GM21423 (cell line): ENCODE measurements around the gene MC2R.

Experiments used
- ATAC-seq: cut with Tn5 transposase; IDR thresholded peaks from one replicate; pipeline ENCODE4 v1.9.1; 2021; ENCODE audit warnings: mild to moderate bottlenecking, moderate library complexity; ENCODE audit not compliant: unreplicated experiment

The MC2R gene

GRCh38 chr18:13915391-13915790 lies at the start of gene MC2R:
Gene MC2R (minus strand): TSS chr18:13915536. CDS start chr18:13885518, 30,018 bp downstream.
- no peak for ATAC-seq

- no peak for ATAC-seq
These were observed 30.5 kb upstream of the MC2R start for GRCh38 chr18:13945811-13946210.

GRCh38 chr18:13943338-13943737 lies 28.0 kb upstream of the MC2R start:
- no peak for ATAC-seq

GRCh38 chr18:13940326-13940725 lies 25.0 kb upstream of the MC2R start:
- ATAC-seq, result no peak

- ATAC-seq, result no peak
These were observed 19.3 kb upstream of the MC2R start for GRCh38 chr18:13934676-13935075.

GRCh38 chr18:13934058-13934457 lies 18.7 kb upstream of the MC2R start:
- no peak for ATAC-seq

- no peak for ATAC-seq
These were observed 17.1 kb upstream of the MC2R start for GRCh38 chr18:13932285-13933025.

- ATAC-seq, result no peak
These were observed 15.6 kb upstream of the MC2R start for GRCh38 chr18:13930964-13931363.

- ATAC-seq, result no peak
These were observed 7.9 kb upstream of the MC2R start for GRCh38 chr18:13923221-13923620.

GRCh38 chr18:13918898-13919297 lies 3.6 kb upstream of the MC2R start:
- no peak for ATAC-seq

- no peak for ATAC-seq
These were observed 2.1 kb upstream of the MC2R start for GRCh38 chr18:13917401-13917800.

- ATAC-seq, result no peak
These were observed 1.2 kb upstream of the MC2R start for GRCh38 chr18:13916559-13916958.

GRCh38 chr18:13915995-13916431 lies 677 bp upstream of the MC2R start:
- ATAC-seq, result no peak

- ATAC-seq, result no peak
These were observed 580 bp downstream of the MC2R start for GRCh38 chr18:13914756-13915155.

- ATAC-seq, result no peak
These were observed 1.2 kb downstream of the MC2R start for GRCh38 chr18:13914170-13914569.

- ATAC-seq, result no peak
These were observed 2.1 kb downstream of the MC2R start for GRCh38 chr18:13913205-13913604.

GRCh38 chr18:13912601-13913000 lies 2.7 kb downstream of the MC2R start:
- no peak for ATAC-seq

- ATAC-seq, result no peak
These were observed 4.3 kb downstream of the MC2R start for GRCh38 chr18:13910986-13911385.

GRCh38 chr18:13910501-13910900 lies 4.8 kb downstream of the MC2R start:
- ATAC-seq, result no peak

GRCh38 chr18:13909141-13909940 lies 6.0 kb downstream of the MC2R start:
- no peak for ATAC-seq

GRCh38 chr18:13900633-13901032 lies 14.7 kb downstream of the MC2R start:
- no peak for ATAC-seq

- no peak for ATAC-seq
These were observed 19.8 kb downstream of the MC2R start for GRCh38 chr18:13895505-13896033.
